HCT116 (cell line): ENCODE data around the gene PTOV1. TPM values are rescaled to one million over a fixed set of nuclear protein-coding genes. Genes with fewer than 3 reads are reported as not detected.

Experiments
- ATAC-seq: fragments of 200-7000 bp; cut with Tn5 transposase; 2 replicates; pipeline ENCODE4 v1.9.1; 2020; ENCODE audit warnings: mild to moderate bottlenecking, moderate library complexity
- BruUV-seq: library from RNA; stranded (reverse); fragments of 400-500 nt; replicated peaks from 2 replicates; lab custom pipeline; 2021; lab: Mats Ljungman, UMichigan
- CTCF ChIA-PET: fragments of 300-600 bp; sonication (Branson Sonifier 250); formaldehyde crosslinking; loops from one replicate; lab custom pipeline; 2021; ENCODE audit warnings: antibody characterized with exemption; lab: Charles Lee
- POLR2A ChIA-PET: fragments of 300-600, 350-600 bp; sonication (Branson Sonifier 250); formaldehyde crosslinking; loops from one replicate; lab custom pipeline; 2021; ENCODE audit warnings: antibody characterized with exemption; lab: Charles Lee
- RAD21 ChIA-PET, 2 experiments: fragments of 300-600 bp; sonication (Branson Sonifier 250); formaldehyde crosslinking; loops; one replicate each; lab custom pipeline; 2023; ENCODE audit warnings: low total read pairs in 2 of 2; ENCODE audit not compliant: uncharacterized antibody in 2 of 2, unreplicated experiment in 2 of 2, low non-redundant PET in 1 of 2; lab: Charles Lee
- DNase-seq: peaks from one replicate; pipeline ENCODE4 v3.0.0-alpha.2; 2010; ENCODE audit warnings: low read depth, low spot score
- H2AFZ ChIP-seq: fragments of 200-600 bp; shearing (Covaris generic), sonication (generic); 2 replicates; pipeline ENCODE4 v1.6.1; 2017; ENCODE audit warnings: low read depth, mixed run types, mixed read lengths, antibody characterized with exemption, low read length; ENCODE audit not compliant: poor library complexity, severe bottlenecking
- H3K27ac ChIP-seq: 2 replicates; pipeline ENCODE4 v1.5.1; 2012; ENCODE audit warnings: low read depth, low read length
- H3K27me3 ChIP-seq: fragments of 200-600 bp; sonication (generic); 2 replicates; pipeline ENCODE4 v1.6.1; 2016; ENCODE audit warnings: mixed run types, low read length, mixed read lengths; ENCODE audit not compliant: insufficient read depth
- H3K36me3 ChIP-seq, 2 experiments: fragments of 200-500 bp in 1 of 2; fragments of 200-600 bp in 1 of 2; sonication (Bioruptor generic) in 1 of 2; sonication (generic) in 1 of 2; 2 replicates each; pipeline versions ENCODE4 v1.5.1 to v1.6.1; 2014 to 2016; ENCODE audit warnings: low read length in 2 of 2, inconsistent platforms in 1 of 2, mixed read lengths in 1 of 2, mixed run types in 1 of 2; ENCODE audit not compliant: insufficient read depth in 2 of 2, control insufficient read depth in 1 of 2
- H3K4me1 ChIP-seq, 2 experiments: fragments of 200-600 bp in 1 of 2; sonication (generic) in 1 of 2; 2 replicates each; pipeline versions ENCODE4 v1.5.1 to v1.6.1; 2012 to 2017; ENCODE audit warnings: low read length in 2 of 2, inconsistent platforms in 1 of 2, mild to moderate bottlenecking in 1 of 2, mixed read lengths in 1 of 2, mixed run types in 1 of 2, moderate library complexity in 1 of 2; ENCODE audit not compliant: insufficient read depth in 2 of 2, control insufficient read depth in 1 of 2
- H3K4me2 ChIP-seq: fragments of 200-600 bp; sonication (generic); 2 replicates; pipeline ENCODE4 v1.6.1; 2017; ENCODE audit warnings: mixed run types, low read length, mixed read lengths
- H3K4me3 ChIP-seq, 2 experiments: fragments of 200-600 bp in 1 of 2; sonication (generic) in 1 of 2; replicated peaks in 1 of 2; 2 replicates each; pipeline ENCODE4 v1.5.1; 2011 to 2016; ENCODE audit warnings: low read length in 2 of 2, control low read depth in 1 of 2, low read depth in 1 of 2, mild to moderate bottlenecking in 1 of 2, mixed read lengths in 1 of 2, mixed run types in 1 of 2
- H3K79me2 ChIP-seq: fragments of 200-600 bp; sonication (generic); 2 replicates; pipeline ENCODE4 v1.6.1; 2017; ENCODE audit warnings: mild to moderate bottlenecking, mixed run types, low read length, moderate library complexity, mixed read lengths; ENCODE audit not compliant: insufficient read depth
- H3K9ac ChIP-seq: fragments of 200-600 bp; sonication (generic); 2 replicates; pipeline ENCODE4 v1.6.1; 2016; ENCODE audit warnings: low read length, mixed read lengths
- H3K9me2 ChIP-seq: fragments of 200-600 bp; sonication (generic), shearing (Covaris generic); 2 replicates; pipeline ENCODE4 v1.6.1; 2017; ENCODE audit warnings: mixed run types, mild to moderate bottlenecking, moderate library complexity; ENCODE audit not compliant: insufficient read depth
- H3K9me3 ChIP-seq, 2 experiments: fragments of 200-500 bp in 1 of 2; fragments of 200-600 bp in 1 of 2; sonication (Bioruptor generic) in 1 of 2; sonication (generic) in 1 of 2; 2 replicates each; pipeline ENCODE4 v1.6.1; 2014 to 2017; ENCODE audit warnings: low read length in 2 of 2, mixed read lengths in 2 of 2, inconsistent platforms in 1 of 2, low read depth in 1 of 2, mild to moderate bottlenecking in 1 of 2, mixed run types in 1 of 2, moderate library complexity in 1 of 2; ENCODE audit not compliant: control insufficient read depth in 1 of 2, insufficient read depth in 1 of 2
- H4K20me1 ChIP-seq: fragments of 200-600 bp; sonication (generic), shearing (Covaris generic); 2 replicates; pipeline ENCODE4 v1.6.1; 2017; ENCODE audit warnings: mixed run types, mild to moderate bottlenecking, moderate library complexity; ENCODE audit not compliant: insufficient read depth
- CTCF ChIP-seq, 3 experiments: fragments of 200-600 bp in 1 of 3; sonication (generic) in 1 of 3; IDR thresholded peaks in 2 of 3; conservative IDR thresholded peaks in 1 of 3; 2 replicates each; pipeline ENCODE4 v1.5.1; 2012 to 2017; ENCODE audit warnings: low read depth in 2 of 3, low read length in 2 of 3, antibody characterized with exemption in 1 of 3, borderline replicate concordance in 1 of 3, control low read depth in 1 of 3, mild to moderate bottlenecking in 1 of 3, mixed read lengths in 1 of 3, mixed run types in 1 of 3, moderate library complexity in 1 of 3; ENCODE audit not compliant: insufficient read depth in 1 of 3
- POLR2AphosphoS5 ChIP-seq: IDR thresholded peaks from 2 replicates; pipeline ENCODE4 v1.6.1; 2011; ENCODE audit warnings: mild to moderate bottlenecking, low read depth, low read length, moderate library complexity
- SRF ChIP-seq: IDR thresholded peaks from 2 replicates; pipeline ENCODE4 v1.6.1; 2012; ENCODE audit warnings: low read depth
- intact Hi-C: fragments of 100-400 bp; cut with micrococcal nuclease; formaldehyde crosslinking; loops from 2 replicates; pipeline ENCODE4 v1.10.0; 2022
- total RNA-seq: library from RNA; stranded (reverse); gene quantifications from one replicate; pipeline ENCODE4 v1.2.1, GENCODE V29; 2021; ENCODE audit not compliant: unreplicated experiment

Gene PTOV1
- total RNA-seq, 1 experiment from 2014 or later = 236 TPM

- DNase-seq (no peak), ATAC-seq (peak; percentile 16; the same call in 1 of the 2 replicates)
- ChIA-PET CTCF (interaction anchor here (1.2 kb wide), 1 partner anchor 12 kb away, joined by 3 read pairs; the partner anchor contains the start of gene PTOV1), RAD21 (no interaction called here), POLR2A (interaction anchor here (1.1 kb wide), 1 partner anchor 12 kb away, joined by 3 read pairs; the partner anchor contains the start of gene PTOV1)
- H3K4me3 ChIP-seq = no peak overlapping the region
- H3K9me2 ChIP-seq = no peaks in the 10 kb centered on the region
- BruUV-seq = no TSS peak
- H2AFZ ChIP-seq = no peak overlapping the region
- H3K9ac ChIP-seq = no peak overlapping the region
- H3K27ac ChIP-seq = peak overlapping the region; percentile 13; the same call in 1 of the 2 replicates
- H3K79me2 ChIP-seq = peaks cover 43% of the 10 kb centered on the region
- no peaks in the 10 kb centered on the region for H3K9me3 ChIP-seq
- H4K20me1 ChIP-seq = peaks cover 5% of the 10 kb centered on the region; the same call in 1 of the 2 replicates
- intact Hi-C loops = no loop called here
- H3K27me3 ChIP-seq = no peaks in the 10 kb centered on the region
- peaks cover 11 to 57% of the 10 kb centered on the region in 2 experiments; a peak in 3 of 4 replicates for H3K4me1 ChIP-seq
- no peak overlapping the region for H3K4me2 ChIP-seq
- H3K36me3 ChIP-seq = peaks cover 15 to 42% of the 10 kb centered on the region in 2 experiments
- no peak for TF ChIP-seq POLR2AphosphoS5
- peak in 2 of 3 experiments; percentile 63 to 65; a peak in 4 of 6 replicates for TF ChIP-seq CTCF (IDR thresholded peaks at IDR 0.05 in 2 of 3, conservative IDR thresholded peaks at IDR 0.05 in 1 of 3; ENCODE audit: borderline replicate concordance in 1 of 3, insufficient read depth in 1 of 3, low read depth in 2 of 3, low read length in 2 of 3)
- no peak for TF ChIP-seq SRF
- TF ChIP-seq, all 23 proteins: peak for 1
These were observed 11.7 kb downstream of the PTOV1 start for GRCh38 chr19:49862391-49863253.
